Stimulated activated CD4-positive, alpha-beta T cell treated with anti-CD3 and anti-CD28 coated beads, Interleukin-12 subunit alpha, Interleukin-12 subunit beta, amount 100 ng/mL, for 4 hours (primary cell): ENCODE measurements around the gene ZFYVE28.
"Not testable (repeated sequence)": the region's sequence is repeated elsewhere in the genome, so short reads cannot be mapped to it uniquely, and the experiment has no call there.

ENCODE experiments used
- DNase-seq: peaks from one replicate; pipeline ENCODE4 v3.0.0-alpha.2; 2020

ZFYVE28 gene

DNA sequence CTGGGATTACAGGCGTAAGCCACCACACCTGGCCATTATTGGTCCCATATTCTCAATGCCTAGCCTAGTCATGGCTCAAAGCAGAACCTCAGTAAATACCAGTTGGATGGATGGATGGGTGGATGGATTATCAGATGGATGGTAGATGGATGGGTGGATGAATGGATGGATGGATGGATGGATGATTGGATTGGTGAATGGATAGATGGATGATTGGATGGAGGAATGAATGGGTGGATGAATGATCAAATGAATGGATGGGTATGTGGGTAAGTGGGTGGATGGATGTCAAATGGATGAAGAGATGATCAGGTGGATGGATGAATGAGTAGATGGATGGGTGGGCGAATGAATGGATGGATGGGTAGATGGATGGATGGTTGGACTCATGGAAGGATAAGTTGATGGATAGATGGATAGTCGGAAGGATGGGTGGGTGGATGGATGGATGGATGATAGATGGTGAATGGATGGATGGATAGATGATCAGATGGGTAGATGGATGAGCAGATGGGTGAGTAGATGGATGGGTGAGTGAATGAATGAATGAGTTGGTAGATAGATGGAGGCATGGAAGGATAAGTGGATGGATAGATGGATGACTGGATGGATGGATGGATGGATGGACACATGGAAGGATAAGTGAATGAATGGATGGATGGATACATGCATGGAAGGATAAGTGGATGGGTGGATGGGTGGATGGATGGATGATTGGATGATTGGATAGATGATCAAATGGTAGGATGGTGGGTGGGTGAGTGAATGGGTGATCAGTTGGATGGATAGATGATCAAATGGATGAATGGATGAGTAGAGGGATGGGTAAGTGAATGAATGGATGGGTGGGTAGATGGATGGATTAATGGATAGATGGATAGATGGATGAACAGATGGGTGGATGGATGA, 28.5 kb upstream of the ZFYVE28 start:
- DNase-seq, result no peak

DNA sequence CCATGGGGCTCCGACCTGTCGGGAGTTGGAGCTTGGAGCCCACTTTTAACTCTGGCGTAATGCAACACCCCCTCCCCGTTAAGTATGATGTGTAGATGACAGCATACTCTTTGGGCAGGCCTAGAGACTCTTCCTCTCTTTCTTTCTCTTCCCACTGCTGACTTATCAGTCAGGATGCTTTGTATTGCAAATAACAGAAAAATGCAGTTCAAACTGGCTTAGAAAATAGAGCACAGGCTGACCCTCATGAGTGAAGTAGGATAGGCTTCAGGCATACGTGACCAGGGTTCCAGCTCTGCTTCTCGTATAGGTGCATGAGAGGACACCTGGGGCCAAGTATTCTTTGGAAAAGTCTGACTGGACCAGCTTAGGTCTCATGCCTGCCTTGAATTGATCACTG, 27.1 kb upstream of the ZFYVE28 start:
- no peak for DNase-seq

DNA sequence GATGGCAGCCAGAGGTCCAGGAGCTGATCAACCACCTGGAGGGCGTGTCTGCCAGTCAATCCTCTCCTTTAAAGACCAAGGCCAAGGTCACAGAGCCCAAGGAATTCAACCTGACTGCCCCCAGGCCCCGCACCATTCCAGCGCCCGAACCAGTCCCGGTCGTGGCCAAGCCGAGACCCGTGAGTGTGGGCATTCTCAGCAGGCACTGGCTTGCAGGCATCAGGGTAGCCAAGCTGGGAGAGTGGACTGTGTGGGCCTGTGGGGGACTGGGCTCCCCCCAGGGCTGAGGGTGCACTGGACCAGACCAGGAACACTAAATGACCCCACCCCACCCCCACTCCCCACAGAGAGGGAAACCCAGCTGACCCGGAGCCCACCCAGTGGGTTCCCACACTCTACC, 26.7 kb upstream of the ZFYVE28 start:
- no peak for DNase-seq

DNA sequence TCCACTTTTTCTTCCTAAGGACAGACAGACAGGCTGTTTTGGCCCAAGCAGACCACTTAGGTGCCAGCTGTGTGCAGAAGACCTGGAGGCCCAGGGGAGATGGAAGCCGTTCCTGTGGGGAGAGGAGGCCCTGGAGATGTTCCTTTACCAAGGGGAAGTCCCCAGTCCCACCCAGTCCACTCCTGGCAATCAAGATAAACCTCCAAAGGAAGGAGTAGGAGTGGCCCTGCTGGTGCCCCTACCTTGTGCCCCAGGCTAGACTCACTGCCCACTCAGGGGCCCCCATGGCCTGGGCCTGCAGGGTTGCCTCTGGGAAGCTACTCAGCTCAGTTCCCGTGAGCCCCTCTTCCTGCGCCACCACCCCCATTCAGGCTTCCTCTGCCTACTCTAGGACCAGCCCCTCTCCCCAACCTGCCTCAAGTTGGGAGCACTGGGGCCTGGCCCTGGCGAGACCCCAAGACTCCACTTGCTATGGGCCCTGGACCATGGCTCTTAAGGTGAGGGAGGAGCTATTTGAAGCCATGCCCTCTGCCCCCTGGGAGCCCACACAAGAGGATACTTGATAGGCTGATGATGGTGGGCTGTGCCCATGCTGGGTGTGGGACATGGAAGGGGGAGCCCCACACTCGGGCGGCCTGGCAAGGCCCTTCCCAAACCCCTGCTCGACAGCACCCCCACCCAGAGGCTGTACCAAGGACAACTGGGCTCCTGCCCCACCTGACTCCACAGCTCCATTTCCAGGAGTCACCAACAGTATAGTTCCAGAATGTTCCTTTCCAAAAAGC, 25.7 kb upstream of the ZFYVE28 start:
- DNase-seq, result no peak

GRCh38 chr4:2443061-2443730, 24.8 kb upstream of the ZFYVE28 start:
- DNase-seq, result no peak

- no peak for DNase-seq
These were observed 23.9 kb upstream of the ZFYVE28 start for GRCh38 chr4:2442175-2442993.

GRCh38 chr4:2441393-2442174, 23.1 kb upstream of the ZFYVE28 start:
- peak; percentile 59 for DNase-seq

DNA sequence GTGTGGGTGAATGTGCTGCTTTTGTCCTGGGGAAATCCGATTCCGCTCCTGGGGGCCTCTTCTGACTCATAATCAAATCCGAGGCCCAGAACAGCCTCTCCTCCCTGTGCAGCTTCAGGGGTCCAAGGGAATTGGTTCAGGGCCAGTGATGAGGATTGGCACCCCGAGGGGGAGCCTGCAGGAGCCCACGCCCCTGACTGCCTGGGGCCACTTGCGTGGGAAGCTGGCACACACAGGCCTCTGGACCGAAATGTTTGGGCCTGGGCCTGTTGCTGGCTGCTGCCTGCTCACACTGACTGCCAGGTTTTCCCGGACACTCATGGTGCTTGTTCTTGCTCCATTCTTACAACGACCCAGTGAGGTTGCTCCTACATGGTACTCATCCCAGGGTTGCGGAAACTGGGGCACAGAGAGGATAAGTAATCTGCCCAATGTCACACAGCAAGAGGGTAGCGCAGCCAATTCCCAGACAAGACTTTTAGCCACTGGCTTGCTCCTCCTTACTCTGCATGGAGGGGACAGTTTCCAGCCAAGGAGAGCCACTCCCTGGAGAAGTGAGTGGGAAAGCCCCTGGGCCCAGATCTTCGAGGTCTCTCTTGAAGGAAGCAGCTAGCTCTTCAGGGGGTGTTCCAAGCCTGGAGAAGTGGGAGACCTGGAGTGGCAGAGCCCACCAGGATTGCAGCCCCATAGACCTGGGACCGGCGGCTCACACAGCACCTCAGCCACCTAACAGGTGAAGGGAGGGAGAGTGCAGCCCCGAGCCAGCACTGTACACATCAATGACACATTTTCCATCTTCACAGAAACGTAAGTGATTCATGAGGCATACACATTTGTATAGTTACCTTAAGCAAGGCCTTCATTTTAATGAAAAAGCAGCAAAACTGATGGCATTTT, 20.6 kb upstream of the ZFYVE28 start:
- DNase-seq, result no peak

DNA sequence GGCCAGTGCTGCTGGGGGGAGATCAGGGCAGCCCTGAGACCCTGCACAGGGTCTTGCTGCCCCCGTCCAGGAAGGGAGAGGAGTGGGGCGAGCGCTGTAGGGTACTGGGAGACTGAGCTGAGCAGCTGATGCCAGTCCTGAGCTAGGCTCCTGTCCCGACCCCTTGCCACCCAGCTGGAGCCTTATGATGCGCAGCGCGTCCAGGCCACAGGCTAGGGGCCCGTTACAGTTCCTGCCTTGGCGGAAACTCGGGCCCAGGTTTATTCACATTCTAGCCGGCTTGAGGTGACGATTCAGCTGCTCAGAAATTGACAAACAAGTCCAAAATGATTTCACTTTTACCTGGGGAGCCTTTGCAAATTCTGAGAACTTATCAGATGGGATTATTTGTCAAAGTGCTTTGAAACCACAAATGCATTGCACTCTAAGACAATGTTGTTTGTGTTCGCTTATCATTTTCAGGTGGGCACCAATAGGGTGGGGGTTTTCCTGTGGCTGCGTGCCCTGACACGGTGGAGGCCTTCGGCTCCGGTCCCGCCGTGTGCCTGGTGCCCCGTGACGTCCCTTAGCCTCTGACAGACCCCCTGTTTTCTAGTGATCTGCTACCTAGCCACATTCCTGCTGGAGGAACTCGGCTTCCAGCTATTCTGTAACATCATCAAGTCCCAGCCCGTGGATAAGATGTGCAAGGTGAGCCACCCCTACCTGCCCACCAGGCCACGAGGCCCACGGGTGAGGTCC, 19.2 kb upstream of the ZFYVE28 start:
- no peak for DNase-seq

- no peak for DNase-seq
These were observed 18.5 kb upstream of the ZFYVE28 start for GRCh38 chr4:2436761-2437474.

DNA sequence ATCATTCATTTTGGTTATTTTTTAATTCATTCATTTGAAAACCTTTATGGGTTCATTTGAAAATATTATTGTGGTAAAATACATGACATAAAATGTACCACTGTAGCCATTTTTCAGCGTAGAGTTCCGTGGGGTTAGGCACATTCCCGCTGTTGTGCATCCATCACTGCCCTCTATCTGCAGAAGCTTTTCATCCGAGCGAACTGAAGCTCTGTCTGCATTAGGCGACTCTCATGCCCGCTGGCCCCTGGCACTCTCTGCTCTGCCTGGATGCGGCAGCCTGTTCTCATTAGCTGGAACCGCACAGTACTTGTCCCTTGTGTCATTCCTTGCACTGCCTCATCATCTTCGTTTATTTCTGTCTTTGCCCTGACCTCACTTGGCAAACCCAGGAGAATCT, 17.9 kb upstream of the ZFYVE28 start:
- DNase-seq, result no peak

GRCh38 chr4:2434420-2434819, 16.0 kb upstream of the ZFYVE28 start:
- no peak for DNase-seq

DNA sequence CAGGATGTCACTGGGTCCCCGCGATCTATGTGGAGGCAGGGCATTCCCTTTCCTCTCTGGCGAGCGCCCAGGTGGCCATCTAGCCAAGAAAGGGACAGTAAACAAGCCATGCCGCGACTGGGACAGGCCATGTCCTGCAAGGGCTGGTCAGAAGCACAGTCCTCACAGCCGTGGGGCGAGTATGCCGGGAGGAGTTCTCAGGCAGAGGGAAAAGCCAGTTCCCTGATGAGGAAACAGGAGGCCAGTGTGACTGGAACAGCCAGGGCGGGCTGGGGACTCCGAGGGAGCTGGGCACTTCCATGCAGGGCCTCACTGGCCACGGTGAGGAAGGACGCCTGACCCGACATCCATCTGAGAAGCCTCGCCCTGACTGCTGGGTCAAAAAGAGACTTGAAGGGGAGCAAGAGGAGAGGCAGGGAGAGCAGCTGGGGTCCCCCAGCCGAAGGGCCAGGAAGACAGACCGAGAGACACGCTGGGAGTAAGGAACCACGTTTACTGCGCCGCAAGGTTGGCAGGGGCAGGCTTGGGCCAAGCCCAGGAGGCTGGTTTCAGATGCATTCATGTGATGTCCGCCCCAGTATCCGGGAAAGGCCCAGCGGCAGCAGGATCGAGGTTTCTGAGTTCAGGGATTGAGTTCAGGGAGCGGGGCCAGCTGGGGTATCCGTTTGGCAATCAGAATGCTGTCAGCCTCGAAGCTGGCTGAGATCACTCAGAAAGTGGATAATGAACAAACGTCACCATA, 15.3 kb upstream of the ZFYVE28 start:
- DNase-seq, result no peak

DNA sequence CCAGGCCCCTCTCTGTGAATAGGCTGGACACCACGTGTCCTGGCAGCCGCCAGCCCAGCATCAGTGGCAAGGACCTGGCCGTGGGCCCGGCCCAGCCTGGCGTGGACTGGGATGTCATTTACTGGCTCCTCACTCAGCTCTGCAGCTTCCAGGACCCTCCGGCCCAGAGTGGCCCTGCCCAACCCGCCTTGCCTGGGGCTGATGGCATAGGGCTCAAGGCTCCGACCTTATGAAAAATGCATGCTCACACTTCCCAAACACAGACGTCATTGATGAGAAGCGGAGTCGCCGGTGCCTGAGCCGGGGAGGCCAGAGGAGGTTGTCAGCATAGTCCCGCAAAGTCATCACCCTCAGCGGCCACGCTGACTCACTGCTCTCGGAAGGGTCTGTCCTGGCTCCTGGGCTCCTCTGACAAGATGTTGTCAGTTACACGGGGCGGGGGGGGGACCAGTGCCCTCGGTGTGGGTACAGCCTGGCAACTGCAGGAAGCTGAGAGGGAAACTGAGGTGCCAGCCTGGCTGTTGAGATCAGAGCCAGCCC, 14.6 kb upstream of the ZFYVE28 start:
- DNase-seq, result no peak

GRCh38 chr4:2432004-2432403, 13.6 kb upstream of the ZFYVE28 start:
- DNase-seq, result no peak

GRCh38 chr4:2429945-2430757, 11.7 kb upstream of the ZFYVE28 start:
- DNase-seq, result not testable (repeated sequence)

GRCh38 chr4:2428496-2429213, 10.2 kb upstream of the ZFYVE28 start:
- no peak for DNase-seq
